Mesenchymal stem cell (in vitro differentiated cells and primary cell): ENCODE measurements around the gene GRK3.

Experiments used
- DNase-seq: peaks from one replicate; pipeline ENCODE4 v3.0.0-alpha.2; 2013
- H2AFZ ChIP-seq: one replicate; pipeline ENCODE4 v1.6.1; 2013; ENCODE audit warnings: low read depth, mild to moderate bottlenecking, control low read depth, inconsistent platforms, low read length, moderate library complexity
- H2AK5ac ChIP-seq: 2 replicates; pipeline ENCODE4 v1.6.1; 2013; ENCODE audit warnings: low read length, moderate library complexity, mild to moderate bottlenecking, inconsistent platforms; ENCODE audit not compliant: severe bottlenecking
- H2BK120ac ChIP-seq: one replicate; pipeline ENCODE4 v1.6.1; 2013; ENCODE audit warnings: low read depth, mild to moderate bottlenecking, inconsistent platforms, low read length, moderate library complexity
- H2BK12ac ChIP-seq, 2 experiments: one replicate each; pipeline ENCODE4 v1.6.1; 2013; ENCODE audit warnings: inconsistent platforms in 2 of 2, low read length in 2 of 2, mild to moderate bottlenecking in 2 of 2, moderate library complexity in 2 of 2, control low read depth in 1 of 2
- H2BK15ac ChIP-seq: one replicate; pipeline ENCODE4 v1.6.1; 2013; ENCODE audit warnings: mild to moderate bottlenecking, low read depth, inconsistent platforms; ENCODE audit not compliant: poor library complexity, severe bottlenecking
- H2BK5ac ChIP-seq: 2 replicates; pipeline ENCODE4 v1.6.1; 2013; ENCODE audit warnings: low read depth, mild to moderate bottlenecking, low read length, control low read depth, inconsistent platforms; ENCODE audit not compliant: poor library complexity, severe bottlenecking
- H3K14ac ChIP-seq, 2 experiments: one replicate each; pipeline ENCODE4 v1.6.1; 2013; ENCODE audit warnings: inconsistent platforms in 2 of 2, low read length in 2 of 2, control low read depth in 1 of 2, mild to moderate bottlenecking in 1 of 2, moderate library complexity in 1 of 2
- H3K18ac ChIP-seq, 2 experiments: one replicate each; pipeline ENCODE4 v1.6.1; 2013; ENCODE audit warnings: inconsistent platforms in 2 of 2, low read length in 2 of 2, control low read depth in 1 of 2, low read depth in 1 of 2, mild to moderate bottlenecking in 1 of 2
- H3K23ac ChIP-seq, 2 experiments: one replicate each; pipeline ENCODE4 v1.6.1; 2013; ENCODE audit warnings: inconsistent platforms in 2 of 2, low read length in 2 of 2, mild to moderate bottlenecking in 2 of 2, moderate library complexity in 2 of 2, control low read depth in 1 of 2
- H3K27ac ChIP-seq: 2 replicates; pipeline ENCODE4 v1.5.1; 2013; ENCODE audit warnings: mild to moderate bottlenecking, moderate library complexity, low read length, control low read depth, inconsistent platforms; ENCODE audit not compliant: poor library complexity, severe bottlenecking
- H3K27me3 ChIP-seq, 2 experiments: 2 replicates each; pipeline versions ENCODE4 v1.6.1 to v1.7.0; 2013; ENCODE audit warnings: low read length in 2 of 2, mild to moderate bottlenecking in 2 of 2, moderate library complexity in 2 of 2, control low read depth in 1 of 2, inconsistent platforms in 1 of 2; ENCODE audit not compliant: control insufficient read depth in 1 of 2, insufficient read depth in 1 of 2
- H3K36me3 ChIP-seq, 2 experiments: 2 replicates each; pipeline versions ENCODE4 v1.6.1 to v1.7.0; 2013; ENCODE audit warnings: low read length in 2 of 2, control low read depth in 1 of 2, inconsistent platforms in 1 of 2, low read depth in 1 of 2, mild to moderate bottlenecking in 1 of 2; ENCODE audit not compliant: insufficient read depth in 2 of 2, control insufficient read depth in 1 of 2
- H3K4ac ChIP-seq, 2 experiments: one replicate each; pipeline ENCODE4 v1.6.1; 2013; ENCODE audit warnings: inconsistent platforms in 2 of 2, low read length in 2 of 2, mild to moderate bottlenecking in 2 of 2, moderate library complexity in 2 of 2, control low read depth in 1 of 2, low read depth in 1 of 2
- H3K4me1 ChIP-seq: 2 replicates; pipeline ENCODE4 v1.6.1; 2013; ENCODE audit warnings: low read depth, low read length, control low read depth; ENCODE audit not compliant: control insufficient read depth, insufficient read depth
- H3K4me2 ChIP-seq: 2 replicates; pipeline ENCODE4 v1.6.1; 2013; ENCODE audit warnings: low read length, mild to moderate bottlenecking, inconsistent platforms; ENCODE audit not compliant: poor library complexity, severe bottlenecking
- H3K4me3 ChIP-seq, 2 experiments: 2 replicates each; pipeline versions ENCODE4 v1.5.1 to v1.7.0; 2013; ENCODE audit warnings: low read length in 2 of 2, mild to moderate bottlenecking in 2 of 2, control low read depth in 1 of 2, low read depth in 1 of 2; ENCODE audit not compliant: insufficient read depth in 1 of 2
- H3K79me1 ChIP-seq: replicated peaks from 2 replicates; pipeline ENCODE4 v1.6.1; 2013; ENCODE audit warnings: mild to moderate bottlenecking, control low read depth, low read length, inconsistent platforms; ENCODE audit not compliant: poor library complexity, severe bottlenecking
- H3K9ac ChIP-seq: 2 replicates; pipeline ENCODE4 v1.7.0; 2013; ENCODE audit warnings: mild to moderate bottlenecking, low read length, moderate library complexity
- H3K9me3 ChIP-seq: 2 replicates; pipeline ENCODE4 v1.7.0; 2013; ENCODE audit warnings: mild to moderate bottlenecking, low read length; ENCODE audit not compliant: control insufficient read depth
- H4K8ac ChIP-seq: one replicate; pipeline ENCODE4 v1.6.1; 2013; ENCODE audit warnings: inconsistent platforms, mild to moderate bottlenecking, low read length, moderate library complexity
- H4K91ac ChIP-seq: one replicate; pipeline ENCODE4 v1.6.1; 2013; ENCODE audit warnings: mild to moderate bottlenecking, low read length, inconsistent platforms
- WGBS: methylation state at CpG from one replicate; pipeline ENCODE4 v1.1.7; 2013; ENCODE audit warnings: mixed read lengths; 5-methylcytosine and 5-hydroxymethylcytosine counted together

The GRK3 gene

GRCh38 chr22:25563761-25564319 is 635 bp upstream of the GRK3 start:
- Histone ChIP-seq H3K4ac (peak overlapping the region in 1 of 2 experiments; percentile 69), H3K4me3 (peak overlapping the region in 1 of 2 experiments; percentile 70), H2BK5ac (no peak overlapping the region), H3K36me3 (no peaks in the 10 kb centered on the region), H3K14ac (no peak overlapping the region), H3K9ac (peak overlapping the region; percentile 51), H4K8ac (no peak overlapping the region), H3K27me3 (peaks cover 4 to 47% of the 10 kb centered on the region in 2 experiments), H3K79me1 (no peaks in the 10 kb centered on the region), H2AK5ac (no peak overlapping the region), H2BK120ac (no peak overlapping the region), H3K18ac (no peak overlapping the region), H3K23ac (peak overlapping the region in 1 of 2 experiments; percentile 40), H4K91ac (no peak overlapping the region), H3K4me1 (peaks cover 13% of the 10 kb centered on the region), H2BK12ac (no peak overlapping the region), H2BK15ac (no peak overlapping the region), H3K27ac (no peak overlapping the region), H2AFZ (peak overlapping the region; percentile 96), H3K4me2 (peak overlapping the region; percentile 95), H3K9me3 (no peaks in the 10 kb centered on the region)
- 4% methylated on average over 17 of the region's 21 CpGs for WGBS
- DNase-seq: peak; percentile 31

- WGBS: 1% methylated on average over 44 of the region's 61 CpGs
These were observed 653 bp downstream of the GRK3 start for GRCh38 chr22:25564979-25565677.

GRCh38 chr22:25566186-25566897 is 1.9 kb downstream of the GRK3 start:
- no peak overlapping the region for H2AFZ ChIP-seq
- no peak overlapping the region for H4K8ac ChIP-seq
- H3K4me2 ChIP-seq: no peak overlapping the region
- peaks cover 4 to 46% of the 10 kb centered on the region in 2 experiments for H3K27me3 ChIP-seq
- H3K4ac ChIP-seq: no peak overlapping the region
- no peak overlapping the region for H2AK5ac ChIP-seq
- H2BK15ac ChIP-seq: no peak overlapping the region
- peaks cover 13% of the 10 kb centered on the region for H3K4me1 ChIP-seq
- 94% methylated on average over 4 of the region's 5 CpGs for WGBS
- no peaks in the 10 kb centered on the region for H3K36me3 ChIP-seq
- DNase-seq: no peak
- H3K4me3 ChIP-seq: no peak overlapping the region
- no peak overlapping the region for H3K18ac ChIP-seq
- H3K9ac ChIP-seq: no peak overlapping the region
- no peak overlapping the region for H3K27ac ChIP-seq
- H2BK120ac ChIP-seq: no peak overlapping the region
- H2BK5ac ChIP-seq: no peak overlapping the region
- H3K79me1 ChIP-seq: no peaks in the 10 kb centered on the region
- H2BK12ac ChIP-seq: no peak overlapping the region
- no peak overlapping the region for H4K91ac ChIP-seq
- no peaks in the 10 kb centered on the region for H3K9me3 ChIP-seq
- H3K14ac ChIP-seq: no peak overlapping the region
- H3K23ac ChIP-seq: no peak overlapping the region

More at GRCh38 chr22:25564979-25565677, 653 bp downstream of the GRK3 start:
- Histone ChIP-seq H3K4me2 (peak overlapping the region; percentile 90), H3K4me1 (peaks cover 13% of the 10 kb centered on the region), H2BK120ac (peak overlapping the region; percentile 49), H3K79me1 (no peaks in the 10 kb centered on the region), H2BK15ac (peak overlapping the region; percentile 52), H4K91ac (no peak overlapping the region), H3K27ac (no peak overlapping the region), H3K14ac (no peak overlapping the region), H2AFZ (peak overlapping the region; percentile 95), H3K23ac (peak overlapping the region in 1 of 2 experiments; percentile 99), H2AK5ac (no peak overlapping the region), H3K4me3 (peak overlapping the region; percentile 66 to 81), H3K4ac (peak overlapping the region in 1 of 2 experiments; percentile 61), H2BK12ac (peak overlapping the region in 1 of 2 experiments; percentile 52), H3K9ac (peak overlapping the region; percentile 76), H3K18ac (peak overlapping the region; percentile 62 to 70), H3K27me3 (peaks cover 4 to 49% of the 10 kb centered on the region in 2 experiments), H2BK5ac (no peak overlapping the region), H3K36me3 (no peaks in the 10 kb centered on the region), H3K9me3 (no peaks in the 10 kb centered on the region), H4K8ac (no peak overlapping the region)
- peak; percentile 11 for DNase-seq

GRCh38 chr22:25566898-25567235 is 2.4 kb downstream of the GRK3 start:
- DNase-seq: no peak
- Histone ChIP-seq H2AFZ (no peak overlapping the region), H3K27ac (no peak overlapping the region), H3K36me3 (no peaks in the 10 kb centered on the region), H2BK15ac (no peak overlapping the region), H2BK5ac (no peak overlapping the region), H3K23ac (no peak overlapping the region), H3K9me3 (no peaks in the 10 kb centered on the region), H3K4me2 (no peak overlapping the region), H4K91ac (no peak overlapping the region), H3K4ac (no peak overlapping the region), H4K8ac (no peak overlapping the region), H2BK12ac (no peak overlapping the region), H3K9ac (no peak overlapping the region), H2BK120ac (no peak overlapping the region), H3K4me1 (peaks cover 13% of the 10 kb centered on the region), H3K18ac (no peak overlapping the region), H3K27me3 (peaks cover 4 to 46% of the 10 kb centered on the region in 2 experiments), H3K79me1 (no peaks in the 10 kb centered on the region), H2AK5ac (no peak overlapping the region), H3K4me3 (no peak overlapping the region), H3K14ac (no peak overlapping the region)
- WGBS: 60% methylated on average over 1 of the region's 2 CpGs
